ENCODE results near the gene ADAM8. TPM values are rescaled to one million over a fixed set of nuclear protein-coding genes. Genes with fewer than 3 reads are reported as not detected.
A peak's percentile ranks its signal among the peaks of the same experiment; 100 is the strongest.

The ADAM8 gene
- total and polyA plus RNA-seq, 2 of the 4 experiments (the other 2 are of a cell fraction) = under 0.01 to 0.74 TPM

- ATAC-seq (ENCODE audit: low read depth) (no peak), DNase-seq (no peak)
- no peak overlapping the region for H3K56ac ChIP-seq (ENCODE audit: extremely low read depth, insufficient read depth, low read length)
- peaks cover 18% of the 10 kb centered on the region for H3K9me1 ChIP-seq (ENCODE audit: insufficient read depth, low read length)
- peak overlapping the region; percentile 3 for H2AFZ ChIP-seq (replicated peaks; ENCODE audit: low read length, poor library complexity)
- H3K23ac ChIP-seq (ENCODE audit: low read depth, low read length) = no peak overlapping the region
- H2BK15ac ChIP-seq (ENCODE audit: low read depth, low read length) = no peak overlapping the region
- ChIA-PET POLR2A (ENCODE audit: unreplicated experiment) (no interaction called here), CTCF (interaction anchor here (1.9 kb wide), 1 partner anchor 44 kb away, joined by 5 read pairs; no protein-coding TSS in a partner anchor)
- H3K4me3 ChIP-seq (ENCODE audit: insufficient read depth, low read depth, low read length) = no peak overlapping the region
- no peak overlapping the region for H3K14ac ChIP-seq (replicated peaks; ENCODE audit: low read depth, low read length)
- H3K9me3 ChIP-seq (ENCODE audit: control insufficient read depth, insufficient read depth, low read length) = no peaks in the 10 kb centered on the region
- no peak overlapping the region for H3K18ac ChIP-seq (ENCODE audit: low read depth, low read length)
- H2AK9ac ChIP-seq (replicated peaks; ENCODE audit: low read depth, low read length, poor library complexity) = no peak overlapping the region
- H2BK20ac ChIP-seq (ENCODE audit: low read depth, low read length) = no peak overlapping the region
- BruUV-seq (replicated peaks) = no TSS peak
- H2BK5ac ChIP-seq (ENCODE audit: low read depth, low read length, poor library complexity, severe bottlenecking) = no peak overlapping the region
- TF ChIP-seq BHLHE40 (IDR thresholded peaks at IDR 0.05; ENCODE audit: low read depth, low read length) = no peak
- no peak for TF ChIP-seq SMC3 (IDR thresholded peaks at IDR 0.05; ENCODE audit: low read depth, low read length)
- TF ChIP-seq USF2 (IDR thresholded peaks at IDR 0.05; ENCODE audit: low read depth, low read length) = no peak
- no peak for TF ChIP-seq CEBPB (IDR thresholded peaks at IDR 0.05; ENCODE audit: low read depth, low read length)
- TF ChIP-seq ELK1 (IDR thresholded peaks at IDR 0.05; ENCODE audit: borderline replicate concordance, low read depth, low read length) = no peak
- no peak for TF ChIP-seq FOS (IDR thresholded peaks at IDR 0.05; ENCODE audit: low read depth, low read length)
- TF ChIP-seq MAFK (IDR thresholded peaks at IDR 0.05; ENCODE audit: low read depth, low read length) = no peak
- no peak for TF ChIP-seq POLR2A (IDR thresholded peaks at IDR 0.05; ENCODE audit: low read depth, low read length)
- no peak for TF ChIP-seq RCOR1 (IDR thresholded peaks at IDR 0.05; ENCODE audit: insufficient replicate concordance, low read length)
- TF ChIP-seq RFX5 (IDR thresholded peaks at IDR 0.05; ENCODE audit: low read depth, low read length) = no peak
- no peak for TF ChIP-seq CHD1 (IDR thresholded peaks at IDR 0.05; ENCODE audit: low read depth, low read length)
- no peak for TF ChIP-seq CTCF (conservative IDR thresholded peaks at IDR 0.05; ENCODE audit: low read depth, low read length)
- TF ChIP-seq NFE2L2 (IDR thresholded peaks at IDR 0.05; ENCODE audit: low read depth, low read length) = no peak
- no peak for TF ChIP-seq MXI1 (IDR thresholded peaks at IDR 0.05; ENCODE audit: borderline replicate concordance, low read depth, low read length)
- TF ChIP-seq MAZ (IDR thresholded peaks at IDR 0.05; ENCODE audit: borderline replicate concordance, low read depth, low read length) = no peak
- no peak for TF ChIP-seq RAD21 (IDR thresholded peaks at IDR 0.05; ENCODE audit: low read length)
- H3K4me1 ChIP-seq (ENCODE audit: control insufficient read depth, insufficient read depth, low read length) = peaks cover 16% of the 10 kb centered on the region
- no peak overlapping the region for H3K4me2 ChIP-seq (ENCODE audit: low read depth, low read length)
- no peaks in the 10 kb centered on the region; the same call in 1 of the 2 replicates for H3K27me3 ChIP-seq (ENCODE audit: control insufficient read depth, insufficient read depth, low read length)
- H3K36me3 ChIP-seq (ENCODE audit: control insufficient read depth, insufficient read depth, low read length) = no peaks in the 10 kb centered on the region
- no peak overlapping the region for H4K91ac ChIP-seq (ENCODE audit: insufficient read depth, low read depth, low read length)
- H2BK120ac ChIP-seq (ENCODE audit: low read depth, low read length) = no peak overlapping the region
- no peaks in the 10 kb centered on the region for H4K20me1 ChIP-seq (ENCODE audit: insufficient read depth, low read length)
- H4K5ac ChIP-seq (ENCODE audit: low read depth, low read length) = no peak overlapping the region
- H2AK5ac ChIP-seq (ENCODE audit: low read depth, low read length) = no peak overlapping the region
- in situ Hi-C loops (cut with MboI; ENCODE audit: low sequenced_read_pairs) = loop anchor here (25.0 kb wide), 1 partner anchor 601 kb away; no protein-coding TSS in a partner anchor
- whole genome bisulfite sequencing, 2 experiments (ENCODE audit: extremely low coverage in 2 of 2, insufficient read length in 1 of 2) = 100% methylated on average over 2 of the region's 10 CpGs; no CpG with 5 or more reads in 1 of the 2 experiments
- intact Hi-C loops (cut with micrococcal nuclease) = loop anchor here (5.0 kb wide), 1 partner anchor 44 kb away; the partner anchor contains the start of genes TUBGCP2 and ZNF511
- no peak overlapping the region for H3K4ac ChIP-seq (ENCODE audit: low read depth, low read length)
- peaks cover 0 to 4% of the 10 kb centered on the region in 2 experiments; a peak in 1 of 4 replicates for H3K79me1 ChIP-seq (ENCODE audit: low read depth in 1 of 2, low read length in 2 of 2)
- dilution Hi-C loops (cut with HindIII; ENCODE audit: low sequenced_read_pairs, unreplicated experiment) = no loop called here
- H4K8ac ChIP-seq (ENCODE audit: low read depth in 2 of 2, low read length in 2 of 2) = no peak overlapping the region
- no peak overlapping the region for H3K9ac ChIP-seq (ENCODE audit: low read depth, low read length)
- no peak overlapping the region for H3K27ac ChIP-seq (ENCODE audit: insufficient read depth, low read length)
Observed at GRCh38 chr10:133263674-133264073, 13.0 kb downstream of the ADAM8 start.
